ENCODE measurements around the gene RNF11. TPM values are rescaled to one million over a fixed set of nuclear protein-coding genes. Genes with fewer than 3 reads are reported as not detected.

The RNF11 gene
- total and polyA plus RNA-seq, 2 of the 8 experiments (the other 6 are each of a cell fraction or from before 2014, with no cell fraction given), result 49.6 to 54.2 TPM

- no peak for TF ChIP-seq CHD7 (IDR thresholded peaks at IDR 0.05; ENCODE audit: insufficient replicate concordance, low read length)
- TF ChIP-seq SIRT6 (IDR thresholded peaks at IDR 0.05; ENCODE audit: low read length), result no peak
- TF ChIP-seq TCF12 (IDR thresholded peaks at IDR 0.05; ENCODE audit: low read depth, low read length), result no peak
- TF ChIP-seq CBX8 (IDR thresholded peaks at IDR 0.05; ENCODE audit: borderline replicate concordance, low read depth, low read length), result no peak
- no peak for TF ChIP-seq TBP (IDR thresholded peaks at IDR 0.05; ENCODE audit: low read depth, low read length)
- TF ChIP-seq PHF8 (conservative IDR thresholded peaks at IDR 0.05; ENCODE audit: low read depth, low read length), result no peak
- TF ChIP-seq KDM1A (IDR thresholded peaks at IDR 0.05; ENCODE audit: borderline replicate concordance, low read length), result no peak
- TF ChIP-seq ZNF274 (IDR thresholded peaks at IDR 0.05; ENCODE audit: borderline replicate concordance, extremely low read depth, low read length), result no peak
- no peak for TF ChIP-seq POU5F1 (IDR thresholded peaks at IDR 0.05; ENCODE audit: low read depth, low read length)
- TF ChIP-seq SP2 (IDR thresholded peaks at IDR 0.05; ENCODE audit: low read length), result no peak
- TF ChIP-seq NANOG (IDR thresholded peaks at IDR 0.05; ENCODE audit: insufficient read depth, low read depth, low read length, poor library complexity, severe bottlenecking), result no peak
These were observed 58.6 kb downstream of the RNF11 start (continued) for GRCh38 chr1:51294566-51295184.
